ELF-1 (cell line): ENCODE results near the gene KL.

Experiments used
- DNase-seq: peaks from one replicate; pipeline ENCODE4 v3.0.0-alpha.2; 2016; ENCODE audit warnings: low read depth, low spot score

KL gene

GRCh38 chr13:33080972-33081590, 64.9 kb downstream of the KL start:
- no peak for DNase-seq

GRCh38 chr13:33081666-33082065, 65.4 kb downstream of the KL start:
- no peak for DNase-seq

- no peak for DNase-seq
Measured at GRCh38 chr13:33083054-33083453, 66.8 kb downstream of the KL start.

- DNase-seq = no peak
Measured at GRCh38 chr13:33087091-33087490, 70.9 kb downstream of the KL start.

- no peak for DNase-seq
Measured at GRCh38 chr13:33087790-33088189, 71.6 kb downstream of the KL start.

GRCh38 chr13:33089311-33089710, 73.1 kb downstream of the KL start:
- no peak for DNase-seq

GRCh38 chr13:33090755-33091414, 74.7 kb downstream of the KL start:
- no peak for DNase-seq

GRCh38 chr13:33091415-33091774, 75.2 kb downstream of the KL start:
- DNase-seq = no peak

GRCh38 chr13:33092073-33092987, 76.1 kb downstream of the KL start:
- DNase-seq = no peak

- DNase-seq = no peak
Measured at GRCh38 chr13:33096886-33097605, 80.8 kb downstream of the KL start.

GRCh38 chr13:33099860-33100259, 83.6 kb downstream of the KL start:
- no peak for DNase-seq

GRCh38 chr13:33100886-33101285, 84.7 kb downstream of the KL start:
- DNase-seq = no peak

- no peak for DNase-seq
Measured at GRCh38 chr13:33101835-33102234, 85.6 kb downstream of the KL start.

- no peak for DNase-seq
Measured at GRCh38 chr13:33103457-33103856, 87.2 kb downstream of the KL start.

- no peak for DNase-seq
Measured at GRCh38 chr13:33105387-33106005, 89.3 kb downstream of the KL start.

- no peak for DNase-seq
Measured at GRCh38 chr13:33106656-33107360, 90.6 kb downstream of the KL start.

- DNase-seq = no peak
Measured at GRCh38 chr13:33107361-33107760, 91.1 kb downstream of the KL start.

- DNase-seq = no peak
Measured at GRCh38 chr13:33108620-33109019, 92.4 kb downstream of the KL start.

GRCh38 chr13:33109271-33109697, 93.1 kb downstream of the KL start:
- DNase-seq = no peak

- DNase-seq = peak; percentile 16
Measured at GRCh38 chr13:33109801-33110200, 93.6 kb downstream of the KL start.

GRCh38 chr13:33110386-33110712, 94.1 kb downstream of the KL start:
- no peak for DNase-seq
